HepG2 (cell line): Measurements from ENCODE around the gene PAPOLB.

Experiments used
- CTCF ChIP-seq: sonication (generic); formaldehyde crosslinking; IDR thresholded peaks from 2 replicates; pipeline ENCODE4 v1.5.0; 2020; ENCODE audit warnings: mild to moderate bottlenecking, missing genetic modification reagents, moderate library complexity
- ZNF670 ChIP-seq: sonication (generic); formaldehyde crosslinking; IDR thresholded peaks from 2 replicates; pipeline ENCODE4 v1.8.0; 2022; ENCODE audit warnings: mild to moderate bottlenecking, missing genetic modification reagents, borderline replicate concordance

GRCh38 chr7:4893929-4894475 lies 32.2 kb upstream of the PAPOLB start:
- TF ChIP-seq ZNF670 (no peak), CTCF (no peak)
